HEK293 (cell line): ENCODE results near the gene NAT8L.

ENCODE experiments used
- CTCF ChIA-PET: fragments of 350-600 bp; formaldehyde crosslinking; extraction: SDS; loops from one replicate; lab custom pipeline; 2021; ENCODE audit warnings: antibody characterized with exemption; lab: Yijun Ruan, JAX
- POLR2A ChIA-PET: fragments of 300-600 bp; formaldehyde crosslinking; extraction: SDS; loops from one replicate; lab custom pipeline; 2020; ENCODE audit warnings: antibody characterized with exemption, inconsistent platforms; lab: Yijun Ruan, JAX
- H3K27ac ChIP-seq: fragments of 200-500 bp; sonication (Bioruptor generic); 2 replicates; pipeline ENCODE4 v1.5.1; 2014; ENCODE audit warnings: low read depth, low read length, control low read depth, inconsistent platforms; ENCODE audit errors: extremely low read depth
- H3K36me3 ChIP-seq, 2 experiments: fragments of 200-500 bp in 1 of 2; sonication (Bioruptor generic) in 1 of 2; 1 replicate in 1 of 2; 2 replicates in 1 of 2; pipeline ENCODE4 v1.5.1; 2014 to 2017; ENCODE audit warnings: inconsistent platforms in 2 of 2, low read length in 2 of 2; ENCODE audit not compliant: control insufficient read depth in 2 of 2, insufficient read depth in 1 of 2
- H3K4me1 ChIP-seq: fragments of 200-500 bp; sonication (Bioruptor generic); 2 replicates; pipeline ENCODE4 v1.5.1; 2014; ENCODE audit warnings: mild to moderate bottlenecking, low read length, inconsistent platforms; ENCODE audit not compliant: control insufficient read depth, insufficient read depth
- H3K4me3 ChIP-seq: 2 replicates; pipeline ENCODE4 v1.5.1; 2011; ENCODE audit warnings: low read depth, mild to moderate bottlenecking, control low read depth, low read length, moderate library complexity
- H3K9me3 ChIP-seq: fragments of 200-500 bp; sonication (Bioruptor generic); 2 replicates; pipeline ENCODE4 v1.5.1; 2014; ENCODE audit warnings: low read depth, low read length, inconsistent platforms; ENCODE audit not compliant: control insufficient read depth, insufficient read depth
- GLIS1 ChIP-seq: fragments of 450-650 bp; formaldehyde crosslinking; IDR thresholded peaks from 2 replicates; pipeline ENCODE4 v1.5.1; 2016; ENCODE audit warnings: missing biosample characterization, missing genetic modification characterization
- GLIS2 ChIP-seq: fragments of 450-650 bp; formaldehyde crosslinking; IDR thresholded peaks from 2 replicates; pipeline ENCODE4 v1.5.1; 2016; ENCODE audit warnings: missing biosample characterization, missing genetic modification characterization
- KLF8 ChIP-seq: fragments of 450-650 bp; formaldehyde crosslinking; IDR thresholded peaks from 2 replicates; pipeline ENCODE4 v1.5.1; 2016; ENCODE audit warnings: missing biosample characterization, missing genetic modification characterization
- MZF1 ChIP-seq: fragments of 450-650 bp; formaldehyde crosslinking; IDR thresholded peaks from 2 replicates; pipeline ENCODE4 v1.5.1; 2017; ENCODE audit warnings: missing biosample characterization, missing genetic modification characterization, borderline replicate concordance
- PRDM1 ChIP-seq: fragments of 450-650 bp; formaldehyde crosslinking; IDR thresholded peaks from 2 replicates; pipeline ENCODE4; 2016; ENCODE audit warnings: missing biosample characterization, missing genetic modification characterization
- ZBTB21 ChIP-seq: fragments of 450-650 bp; formaldehyde crosslinking; IDR thresholded peaks from 2 replicates; pipeline ENCODE4 v1.5.1; 2017; ENCODE audit warnings: missing biosample characterization, missing genetic modification characterization
- ZNF311 ChIP-seq: fragments of 450-650 bp; formaldehyde crosslinking; IDR thresholded peaks from 2 replicates; pipeline ENCODE4 v1.5.1; 2017; ENCODE audit warnings: missing biosample characterization, missing genetic modification characterization, borderline replicate concordance
- ZNF391 ChIP-seq: fragments of 450-650 bp; formaldehyde crosslinking; IDR thresholded peaks from 2 replicates; pipeline ENCODE4 v1.5.1; 2016; ENCODE audit warnings: low read depth, missing biosample characterization, missing genetic modification characterization, borderline replicate concordance
- ZNF473 ChIP-seq: fragments of 450-650 bp; formaldehyde crosslinking; IDR thresholded peaks from 2 replicates; pipeline ENCODE4 v1.5.1; 2017; ENCODE audit warnings: missing biosample characterization, missing genetic modification characterization
- ZNF623 ChIP-seq: fragments of 450-650 bp; formaldehyde crosslinking; IDR thresholded peaks from 2 replicates; pipeline ENCODE4 v1.5.1; 2016; ENCODE audit warnings: missing biosample characterization, missing genetic modification characterization
- ZNF791 ChIP-seq: fragments of 450-650 bp; formaldehyde crosslinking; IDR thresholded peaks from 2 replicates; pipeline ENCODE4 v1.5.1; 2016; ENCODE audit warnings: missing biosample characterization, missing genetic modification characterization
- TF ChIP-seq, protein P1 (sequence below): fragments of 450-650 bp; formaldehyde crosslinking; IDR thresholded peaks from 2 replicates; pipeline ENCODE4 v1.5.1; 2017; ENCODE audit warnings: missing biosample characterization, missing genetic modification characterization
- TF ChIP-seq, protein P2 (sequence below): fragments of 450-650 bp; formaldehyde crosslinking; conservative IDR thresholded peaks from 2 replicates; pipeline ENCODE4 v1.5.1; 2016; ENCODE audit warnings: low read depth, missing biosample characterization, missing genetic modification characterization
- TF ChIP-seq, protein P3 (sequence below): fragments of 450-650 bp; IDR thresholded peaks from 2 replicates; pipeline ENCODE4 v1.5.1; 2018; ENCODE audit warnings: missing biosample characterization, mild to moderate bottlenecking, missing genetic modification characterization
- TF ChIP-seq, protein P4 (sequence below): fragments of 450-650 bp; formaldehyde crosslinking; IDR thresholded peaks from 2 replicates; pipeline ENCODE4 v1.5.1; 2016; ENCODE audit warnings: missing biosample characterization, missing genetic modification characterization
- TF ChIP-seq, protein P5 (sequence below): fragments of 450-650 bp; formaldehyde crosslinking; IDR thresholded peaks from 2 replicates; pipeline ENCODE4 v1.5.1; 2017; ENCODE audit warnings: missing biosample characterization, missing genetic modification characterization

NAT8L gene

DNA sequence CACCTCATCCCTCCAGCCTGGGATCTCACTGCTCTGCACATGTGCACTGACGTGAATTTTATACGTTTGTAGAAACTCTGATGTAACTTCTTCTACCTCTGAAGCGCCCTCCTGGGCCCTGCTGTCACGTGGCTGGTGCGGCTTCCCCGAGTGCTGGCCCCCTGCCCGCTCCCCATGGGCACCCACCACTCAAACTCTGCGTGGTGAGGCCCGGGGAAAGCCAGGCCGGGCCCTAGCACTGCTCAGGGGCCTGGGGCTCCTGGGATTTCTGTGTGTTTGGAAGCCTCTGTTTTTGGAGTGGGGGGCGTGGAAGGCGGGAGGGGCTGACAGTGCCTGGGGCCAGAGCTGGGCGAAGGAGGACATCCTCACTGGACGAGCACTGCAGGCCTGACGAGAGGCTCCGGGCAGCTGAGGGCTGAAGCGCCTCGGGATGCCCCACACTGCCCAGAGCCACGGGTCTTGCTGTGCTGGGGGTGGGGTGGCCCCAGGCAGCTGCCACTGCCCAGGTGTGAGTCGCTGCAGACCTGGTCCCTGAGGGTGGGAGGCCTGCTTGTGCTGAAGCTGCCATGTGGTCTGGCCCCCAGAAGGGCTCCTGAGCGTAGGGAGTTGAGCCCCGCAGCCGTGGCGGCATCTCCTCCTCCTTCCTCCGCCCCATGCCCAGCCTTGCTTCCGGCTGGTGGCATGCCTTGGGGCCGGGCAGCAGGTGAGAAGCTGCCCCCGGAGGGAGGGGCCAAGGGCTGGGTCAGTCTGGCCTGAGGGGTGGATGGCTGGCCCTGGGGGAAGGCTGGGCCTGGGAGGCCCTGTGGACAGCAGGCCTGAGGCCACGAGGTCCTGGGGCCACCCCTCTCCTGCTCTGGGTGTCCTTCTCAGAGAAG is 7.7 kb downstream of the NAT8L start:
- ChIA-PET CTCF (no interaction called here), POLR2A (no interaction called here)
- no peaks in the 10 kb centered on the region for H3K4me1 ChIP-seq
- H3K36me3 ChIP-seq: peaks cover 0 to 32% of the 10 kb centered on the region in 2 experiments; a peak in 1 of 3 replicates
- H3K4me3 ChIP-seq: no peak overlapping the region
- TF ChIP-seq KLF8 (tag by site-specific recombination): peak; percentile 19; the same call in 1 of the 2 replicates
- TF ChIP-seq, protein P1, sequence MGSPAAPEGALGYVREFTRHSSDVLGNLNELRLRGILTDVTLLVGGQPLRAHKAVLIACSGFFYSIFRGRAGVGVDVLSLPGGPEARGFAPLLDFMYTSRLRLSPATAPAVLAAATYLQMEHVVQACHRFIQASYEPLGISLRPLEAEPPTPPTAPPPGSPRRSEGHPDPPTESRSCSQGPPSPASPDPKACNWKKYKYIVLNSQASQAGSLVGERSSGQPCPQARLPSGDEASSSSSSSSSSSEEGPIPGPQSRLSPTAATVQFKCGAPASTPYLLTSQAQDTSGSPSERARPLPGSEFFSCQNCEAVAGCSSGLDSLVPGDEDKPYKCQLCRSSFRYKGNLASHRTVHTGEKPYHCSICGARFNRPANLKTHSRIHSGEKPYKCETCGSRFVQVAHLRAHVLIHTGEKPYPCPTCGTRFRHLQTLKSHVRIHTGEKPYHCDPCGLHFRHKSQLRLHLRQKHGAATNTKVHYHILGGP (tag by site-specific recombination): no peak
- TF ChIP-seq, protein P2, sequence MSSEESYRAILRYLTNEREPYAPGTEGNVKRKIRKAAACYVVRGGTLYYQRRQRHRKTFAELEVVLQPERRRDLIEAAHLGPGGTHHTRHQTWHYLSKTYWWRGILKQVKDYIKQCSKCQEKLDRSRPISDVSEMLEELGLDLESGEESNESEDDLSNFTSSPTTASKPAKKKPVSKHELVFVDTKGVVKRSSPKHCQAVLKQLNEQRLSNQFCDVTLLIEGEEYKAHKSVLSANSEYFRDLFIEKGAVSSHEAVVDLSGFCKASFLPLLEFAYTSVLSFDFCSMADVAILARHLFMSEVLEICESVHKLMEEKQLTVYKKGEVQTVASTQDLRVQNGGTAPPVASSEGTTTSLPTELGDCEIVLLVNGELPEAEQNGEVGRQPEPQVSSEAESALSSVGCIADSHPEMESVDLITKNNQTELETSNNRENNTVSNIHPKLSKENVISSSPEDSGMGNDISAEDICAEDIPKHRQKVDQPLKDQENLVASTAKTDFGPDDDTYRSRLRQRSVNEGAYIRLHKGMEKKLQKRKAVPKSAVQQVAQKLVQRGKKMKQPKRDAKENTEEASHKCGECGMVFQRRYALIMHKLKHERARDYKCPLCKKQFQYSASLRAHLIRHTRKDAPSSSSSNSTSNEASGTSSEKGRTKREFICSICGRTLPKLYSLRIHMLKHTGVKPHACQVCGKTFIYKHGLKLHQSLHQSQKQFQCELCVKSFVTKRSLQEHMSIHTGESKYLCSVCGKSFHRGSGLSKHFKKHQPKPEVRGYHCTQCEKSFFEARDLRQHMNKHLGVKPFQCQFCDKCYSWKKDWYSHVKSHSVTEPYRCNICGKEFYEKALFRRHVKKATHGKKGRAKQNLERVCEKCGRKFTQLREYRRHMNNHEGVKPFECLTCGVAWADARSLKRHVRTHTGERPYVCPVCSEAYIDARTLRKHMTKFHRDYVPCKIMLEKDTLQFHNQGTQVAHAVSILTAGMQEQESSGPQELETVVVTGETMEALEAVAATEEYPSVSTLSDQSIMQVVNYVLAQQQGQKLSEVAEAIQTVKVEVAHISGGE: no peak
- 0 out of 2 replicates have a peak, but pooled peaks have one; percentile 7 for TF ChIP-seq GLIS1
- no peak for TF ChIP-seq ZNF473 (tag by site-specific recombination)
- peak; percentile 34; the same call in 1 of the 2 replicates for TF ChIP-seq GLIS2 (tag by site-specific recombination)
- TF ChIP-seq ZBTB21 (tag by site-specific recombination): no peak
- TF ChIP-seq, protein P3, sequence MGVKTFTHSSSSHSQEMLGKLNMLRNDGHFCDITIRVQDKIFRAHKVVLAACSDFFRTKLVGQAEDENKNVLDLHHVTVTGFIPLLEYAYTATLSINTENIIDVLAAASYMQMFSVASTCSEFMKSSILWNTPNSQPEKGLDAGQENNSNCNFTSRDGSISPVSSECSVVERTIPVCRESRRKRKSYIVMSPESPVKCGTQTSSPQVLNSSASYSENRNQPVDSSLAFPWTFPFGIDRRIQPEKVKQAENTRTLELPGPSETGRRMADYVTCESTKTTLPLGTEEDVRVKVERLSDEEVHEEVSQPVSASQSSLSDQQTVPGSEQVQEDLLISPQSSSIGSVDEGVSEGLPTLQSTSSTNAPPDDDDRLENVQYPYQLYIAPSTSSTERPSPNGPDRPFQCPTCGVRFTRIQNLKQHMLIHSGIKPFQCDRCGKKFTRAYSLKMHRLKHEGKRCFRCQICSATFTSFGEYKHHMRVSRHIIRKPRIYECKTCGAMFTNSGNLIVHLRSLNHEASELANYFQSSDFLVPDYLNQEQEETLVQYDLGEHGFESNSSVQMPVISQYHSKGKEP: no peak
- TF ChIP-seq, protein P4, sequence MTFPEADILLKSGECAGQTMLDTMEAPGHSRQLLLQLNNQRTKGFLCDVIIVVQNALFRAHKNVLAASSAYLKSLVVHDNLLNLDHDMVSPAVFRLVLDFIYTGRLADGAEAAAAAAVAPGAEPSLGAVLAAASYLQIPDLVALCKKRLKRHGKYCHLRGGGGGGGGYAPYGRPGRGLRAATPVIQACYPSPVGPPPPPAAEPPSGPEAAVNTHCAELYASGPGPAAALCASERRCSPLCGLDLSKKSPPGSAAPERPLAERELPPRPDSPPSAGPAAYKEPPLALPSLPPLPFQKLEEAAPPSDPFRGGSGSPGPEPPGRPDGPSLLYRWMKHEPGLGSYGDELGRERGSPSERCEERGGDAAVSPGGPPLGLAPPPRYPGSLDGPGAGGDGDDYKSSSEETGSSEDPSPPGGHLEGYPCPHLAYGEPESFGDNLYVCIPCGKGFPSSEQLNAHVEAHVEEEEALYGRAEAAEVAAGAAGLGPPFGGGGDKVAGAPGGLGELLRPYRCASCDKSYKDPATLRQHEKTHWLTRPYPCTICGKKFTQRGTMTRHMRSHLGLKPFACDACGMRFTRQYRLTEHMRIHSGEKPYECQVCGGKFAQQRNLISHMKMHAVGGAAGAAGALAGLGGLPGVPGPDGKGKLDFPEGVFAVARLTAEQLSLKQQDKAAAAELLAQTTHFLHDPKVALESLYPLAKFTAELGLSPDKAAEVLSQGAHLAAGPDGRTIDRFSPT (tag by site-specific recombination): peak; percentile 13; the same call in 1 of the 2 replicates
- no peak overlapping the region for H3K27ac ChIP-seq
- no peaks in the 10 kb centered on the region for H3K9me3 ChIP-seq

DNA sequence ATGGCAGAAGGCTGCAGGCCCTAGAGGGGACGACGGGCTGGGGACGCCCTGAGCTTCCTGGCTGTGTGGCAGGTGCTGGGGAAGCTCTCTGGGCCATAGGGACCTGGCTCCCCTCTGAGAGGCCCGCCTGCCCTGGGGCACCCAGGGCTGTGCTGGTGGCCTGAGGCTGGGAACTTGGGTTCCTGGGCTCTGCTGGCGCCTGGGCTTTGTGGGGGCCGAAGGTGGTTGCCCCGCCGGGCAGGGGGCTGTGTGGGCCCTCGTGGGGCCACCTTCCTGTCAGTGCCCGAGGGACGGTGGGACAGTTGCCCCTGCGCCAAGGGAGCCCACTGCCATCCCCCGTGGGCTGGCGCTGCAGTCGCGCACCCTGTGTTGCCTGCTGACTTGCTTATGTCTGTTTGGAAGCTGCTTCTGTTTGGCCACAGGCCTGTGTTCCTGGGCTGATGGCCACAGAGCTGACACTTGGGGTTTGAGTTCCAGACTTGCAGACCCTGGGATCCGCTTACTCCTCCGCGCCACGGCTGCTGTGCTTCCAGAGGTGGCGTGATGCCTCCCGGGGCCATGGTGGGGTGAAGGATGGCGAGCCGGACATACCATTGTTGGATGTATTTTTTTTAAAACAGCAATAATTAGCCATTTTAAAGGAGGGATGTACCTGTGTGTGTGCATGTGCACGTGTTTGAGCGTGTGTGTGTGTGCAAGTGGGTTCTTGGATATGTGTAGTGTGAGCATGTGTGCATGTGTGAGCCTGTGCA is 8.5 kb downstream of the NAT8L start:
- H3K27ac ChIP-seq: no peak overlapping the region
- H3K9me3 ChIP-seq: no peaks in the 10 kb centered on the region
- H3K4me3 ChIP-seq: no peak overlapping the region
- no peaks in the 10 kb centered on the region for H3K4me1 ChIP-seq
- POLR2A ChIA-PET: no interaction called here
- CTCF ChIA-PET: no interaction called here
- TF ChIP-seq ZNF311 (tag by site-specific recombination): no peak
- TF ChIP-seq MZF1 (tag by site-specific recombination): no peak
- no peak for TF ChIP-seq ZNF791 (tag by site-specific recombination)
- TF ChIP-seq PRDM1: no peak
- TF ChIP-seq ZNF623: no peak
- TF ChIP-seq, protein P5, sequence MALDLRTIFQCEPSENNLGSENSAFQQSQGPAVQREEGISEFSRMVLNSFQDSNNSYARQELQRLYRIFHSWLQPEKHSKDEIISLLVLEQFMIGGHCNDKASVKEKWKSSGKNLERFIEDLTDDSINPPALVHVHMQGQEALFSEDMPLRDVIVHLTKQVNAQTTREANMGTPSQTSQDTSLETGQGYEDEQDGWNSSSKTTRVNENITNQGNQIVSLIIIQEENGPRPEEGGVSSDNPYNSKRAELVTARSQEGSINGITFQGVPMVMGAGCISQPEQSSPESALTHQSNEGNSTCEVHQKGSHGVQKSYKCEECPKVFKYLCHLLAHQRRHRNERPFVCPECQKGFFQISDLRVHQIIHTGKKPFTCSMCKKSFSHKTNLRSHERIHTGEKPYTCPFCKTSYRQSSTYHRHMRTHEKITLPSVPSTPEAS (tag by site-specific recombination): peak; percentile 26; the same call in 1 of the 2 replicates
- TF ChIP-seq ZNF391 (tag by site-specific recombination): no peak
- peaks cover 0 to 24% of the 10 kb centered on the region in 2 experiments; a peak in 1 of 3 replicates for H3K36me3 ChIP-seq
